GM10266 (cell line): Measurements from ENCODE around the gene TMPRSS7.
"Not testable (repeated sequence)": the region's sequence is repeated elsewhere in the genome, so short reads cannot be mapped to it uniquely, and the experiment has no call there.

Experiments
- DNase-seq: peaks from one replicate; pipeline ENCODE4 v3.0.0; 2012; ENCODE audit errors: extremely low spot score
- CTCF ChIP-seq: IDR thresholded peaks from 2 replicates; pipeline ENCODE4 v1.5.1; 2012; ENCODE audit warnings: mild to moderate bottlenecking, low read depth; ENCODE audit not compliant: control insufficient read depth, insufficient read depth; ENCODE audit errors: missing control alignments

TMPRSS7 gene

GRCh38 chr3:112027826-112028225 lies 6.7 kb upstream of the TMPRSS7 start:
- no peak for DNase-seq
- TF ChIP-seq CTCF = no peak

- DNase-seq = no peak
- TF ChIP-seq CTCF = no peak
These were observed 3.6 kb upstream of the TMPRSS7 start for GRCh38 chr3:112030901-112031300.

- no peak for DNase-seq
- no peak for TF ChIP-seq CTCF
These were observed 2.3 kb upstream of the TMPRSS7 start for GRCh38 chr3:112032098-112032731.

- TF ChIP-seq CTCF = no peak
- no peak for DNase-seq
These were observed 705 bp downstream of the TMPRSS7 start for GRCh38 chr3:112035241-112035640.

- not testable (repeated sequence) for DNase-seq
These were observed 2.7 kb downstream of the TMPRSS7 start for GRCh38 chr3:112037194-112037593.

GRCh38 chr3:112038863-112039262 lies 4.3 kb downstream of the TMPRSS7 start:
- no peak for TF ChIP-seq CTCF
- DNase-seq = peak; percentile 8

- DNase-seq = no peak
- no peak for TF ChIP-seq CTCF
These were observed 6.8 kb downstream of the TMPRSS7 start for GRCh38 chr3:112041321-112041720.

GRCh38 chr3:112042842-112043280 lies 8.3 kb downstream of the TMPRSS7 start:
- TF ChIP-seq CTCF = no peak
- no peak for DNase-seq
